ENCODE data around the gene PRR14.
A peak's percentile ranks its signal among the peaks of the same experiment; 100 is the strongest.

GRCh38 chr16:30697264-30698138, 46.7 kb downstream of the PRR14 start:
- TF ChIP-seq CTCF (conservative IDR thresholded peaks at IDR 0.05; ENCODE audit: low read depth, low read length) (no peak), NFE2L2 (IDR thresholded peaks at IDR 0.05; ENCODE audit: low read depth, low read length) (no peak), RAD21 (IDR thresholded peaks at IDR 0.05; ENCODE audit: low read length) (no peak), SMC3 (IDR thresholded peaks at IDR 0.05; ENCODE audit: low read depth, low read length) (no peak), POLR2A (IDR thresholded peaks at IDR 0.05; ENCODE audit: low read depth, low read length) (no peak), CEBPB (IDR thresholded peaks at IDR 0.05; ENCODE audit: low read depth, low read length) (no peak), BHLHE40 (IDR thresholded peaks at IDR 0.05; ENCODE audit: low read depth, low read length) (peak; percentile 80; the same call in 1 of the 2 replicates), RFX5 (IDR thresholded peaks at IDR 0.05; ENCODE audit: low read depth, low read length) (no peak)
